SU-DHL-6 (cell line): ENCODE data around the gene TEX13D.

Experiments
- EZH2phosphoT487 ChIP-seq: fragments of 200-600 bp; sonication (generic), shearing (Covaris generic); conservative IDR thresholded peaks from 2 replicates; pipeline ENCODE4 v1.6.1; 2018; ENCODE audit warnings: mild to moderate bottlenecking, antibody characterized with exemption, low read length, moderate library complexity, mixed read lengths
- TF ChIP-seq, protein P1 (sequence below): fragments of 200-600 bp; sonication (generic); IDR thresholded peaks from one replicate; pipeline ENCODE4 v1.5.1; 2017; ENCODE audit warnings: antibody characterized with exemption, mild to moderate bottlenecking, low read length, moderate library complexity; ENCODE audit not compliant: insufficient read depth, poor library complexity, severe bottlenecking

DNA sequence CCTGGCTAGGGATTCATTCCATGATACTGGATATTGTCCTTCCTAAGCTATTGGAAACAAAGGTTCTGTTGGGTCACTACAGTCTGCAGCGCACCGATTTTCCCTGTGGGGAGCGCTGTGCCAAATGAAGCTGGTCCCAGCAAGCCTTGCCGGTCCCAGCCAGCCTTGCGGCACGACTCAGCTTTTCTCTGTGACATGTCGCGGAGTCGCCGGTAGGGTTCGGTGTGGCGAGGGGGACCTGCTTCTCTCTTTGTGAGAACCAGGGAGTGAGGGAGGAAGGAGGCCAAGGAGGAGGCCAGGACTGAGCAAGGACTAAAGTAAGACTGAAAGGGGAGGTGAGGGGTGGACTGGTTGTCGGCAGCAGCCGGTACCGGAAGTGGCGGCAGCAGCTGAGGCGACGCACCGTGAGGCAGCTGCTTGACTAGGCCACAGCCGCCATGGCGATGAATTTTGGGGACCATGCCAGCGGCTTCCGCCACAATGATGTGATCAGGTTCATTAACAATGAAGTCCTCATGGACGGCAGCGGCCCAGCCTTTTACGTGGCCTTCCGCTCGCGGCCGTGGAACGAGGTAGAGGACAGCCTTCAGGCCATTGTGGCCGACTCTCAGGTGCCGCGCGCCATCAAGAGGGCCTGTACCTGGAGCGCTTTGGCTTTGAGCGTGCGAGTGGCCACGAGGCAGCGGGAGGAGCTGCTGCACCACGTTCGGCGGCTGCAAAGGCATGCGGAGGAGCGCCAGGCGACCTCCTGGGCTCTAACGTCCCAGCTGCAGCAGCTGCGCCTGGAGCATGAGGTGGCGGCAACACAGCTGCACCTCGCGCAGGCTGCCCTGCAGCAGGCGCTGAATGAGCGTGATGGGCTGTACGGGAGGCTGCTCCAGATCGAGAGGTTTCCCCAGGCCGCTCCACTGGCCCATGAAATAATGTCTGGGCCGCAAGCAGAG lies at the start of gene TEX13D:
- TF ChIP-seq, protein P1, sequence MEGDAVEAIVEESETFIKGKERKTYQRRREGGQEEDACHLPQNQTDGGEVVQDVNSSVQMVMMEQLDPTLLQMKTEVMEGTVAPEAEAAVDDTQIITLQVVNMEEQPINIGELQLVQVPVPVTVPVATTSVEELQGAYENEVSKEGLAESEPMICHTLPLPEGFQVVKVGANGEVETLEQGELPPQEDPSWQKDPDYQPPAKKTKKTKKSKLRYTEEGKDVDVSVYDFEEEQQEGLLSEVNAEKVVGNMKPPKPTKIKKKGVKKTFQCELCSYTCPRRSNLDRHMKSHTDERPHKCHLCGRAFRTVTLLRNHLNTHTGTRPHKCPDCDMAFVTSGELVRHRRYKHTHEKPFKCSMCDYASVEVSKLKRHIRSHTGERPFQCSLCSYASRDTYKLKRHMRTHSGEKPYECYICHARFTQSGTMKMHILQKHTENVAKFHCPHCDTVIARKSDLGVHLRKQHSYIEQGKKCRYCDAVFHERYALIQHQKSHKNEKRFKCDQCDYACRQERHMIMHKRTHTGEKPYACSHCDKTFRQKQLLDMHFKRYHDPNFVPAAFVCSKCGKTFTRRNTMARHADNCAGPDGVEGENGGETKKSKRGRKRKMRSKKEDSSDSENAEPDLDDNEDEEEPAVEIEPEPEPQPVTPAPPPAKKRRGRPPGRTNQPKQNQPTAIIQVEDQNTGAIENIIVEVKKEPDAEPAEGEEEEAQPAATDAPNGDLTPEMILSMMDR, result no peak
- no peak for TF ChIP-seq EZH2phosphoT487
